ENCODE data around the gene PTPRA.
"Not testable (repeated sequence)": the region's sequence is repeated elsewhere in the genome, so short reads cannot be mapped to it uniquely, and the experiment has no call there.

The PTPRA gene

DNA sequence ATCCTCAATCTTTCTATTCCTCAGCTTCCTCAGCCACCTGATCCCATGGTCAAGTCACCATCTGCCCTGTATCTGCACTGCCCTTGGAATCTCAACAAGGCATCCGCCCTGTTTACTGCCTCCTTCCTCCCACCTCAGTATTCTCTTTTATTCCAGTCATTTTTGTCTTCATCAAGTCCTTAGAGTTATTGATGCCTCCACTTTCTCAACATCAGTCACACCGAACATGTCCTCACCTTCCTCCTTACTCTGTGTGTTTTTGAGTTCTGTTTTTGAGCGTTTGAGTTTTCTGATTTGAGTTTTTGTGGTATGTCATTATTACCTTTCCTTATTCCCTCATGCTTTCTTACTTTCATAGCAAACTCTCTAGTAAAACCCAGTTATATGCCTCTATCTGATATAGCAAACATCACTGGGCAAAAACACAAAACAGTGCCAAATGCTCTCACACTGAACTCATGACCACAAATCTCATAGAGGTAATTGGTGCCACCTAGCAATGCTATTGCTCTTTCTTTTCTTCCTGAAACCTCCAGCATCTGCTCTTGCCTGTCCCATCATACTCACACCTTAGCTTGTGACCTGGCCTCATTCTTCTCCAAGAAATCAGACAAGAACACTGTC lies 158.4 kb downstream of the PTPRA start:
- in situ Hi-C loops (cut with HindIII; ENCODE audit: low sequenced_read_pairs), result no loop called here

DNA sequence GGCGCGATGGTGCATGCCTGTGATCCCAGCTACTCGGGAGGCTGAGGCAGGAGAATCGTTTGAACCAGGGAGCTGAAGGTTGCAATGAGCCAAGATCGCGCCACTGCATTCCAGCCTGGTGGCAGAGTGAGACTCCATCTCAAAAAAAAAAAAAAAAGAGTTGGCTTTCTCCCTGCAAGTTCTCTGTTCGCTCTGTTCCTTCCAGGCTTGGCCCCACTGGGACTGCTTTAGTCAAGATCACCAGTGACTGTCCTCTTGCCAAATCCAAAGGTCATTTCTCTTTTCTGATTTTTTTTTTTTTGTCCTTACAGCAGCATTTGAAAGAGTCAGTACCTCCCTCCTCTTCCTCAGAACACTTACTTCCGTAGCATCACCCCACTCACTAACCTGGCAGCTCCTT lies 159.3 kb downstream of the PTPRA start:
- in situ Hi-C loops (cut with HindIII; ENCODE audit: low sequenced_read_pairs), result no loop called here

DNA sequence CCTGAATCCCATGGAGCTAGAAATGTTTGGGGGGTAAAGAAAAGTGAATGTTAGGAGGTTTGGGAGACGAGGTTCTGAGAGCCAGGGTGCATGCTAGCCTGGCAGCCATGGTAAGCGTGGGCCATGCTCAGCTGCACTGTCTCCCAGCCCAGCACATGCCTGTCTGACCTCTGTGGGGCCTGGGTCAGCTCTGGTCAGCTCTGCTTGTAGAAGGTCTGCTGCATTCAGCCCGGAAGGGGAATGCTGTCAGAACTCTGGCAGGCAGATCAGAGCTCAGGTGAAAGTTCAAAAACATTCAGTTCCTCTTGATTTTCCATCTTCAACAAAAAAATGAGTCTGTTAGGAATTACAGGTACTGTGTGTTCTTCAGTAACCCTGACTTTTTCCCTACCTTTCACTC lies 164.4 kb downstream of the PTPRA start:
- in situ Hi-C loops (cut with HindIII; ENCODE audit: low sequenced_read_pairs), result no loop called here

DNA sequence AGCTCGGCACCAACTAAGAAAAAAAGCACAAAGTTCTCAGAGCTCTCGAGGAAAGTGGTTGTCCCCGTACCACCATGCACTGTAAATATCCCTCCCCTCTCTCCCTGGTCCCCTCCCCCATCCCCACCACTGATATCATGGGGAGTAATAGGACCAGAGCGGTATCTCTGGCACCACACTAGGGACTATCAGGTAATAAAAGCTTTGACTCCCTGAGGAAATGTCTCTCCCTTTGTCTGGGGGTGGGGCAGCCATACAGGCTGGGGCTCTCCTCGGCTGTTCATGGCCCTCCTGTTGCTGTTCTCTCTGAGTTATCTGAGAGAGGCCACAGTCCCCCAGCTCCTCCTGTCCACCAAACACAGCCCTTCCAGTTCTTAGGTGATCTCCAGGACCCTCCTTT lies 165.2 kb downstream of the PTPRA start:
- in situ Hi-C loops (cut with HindIII; ENCODE audit: low sequenced_read_pairs), result no loop called here

DNA sequence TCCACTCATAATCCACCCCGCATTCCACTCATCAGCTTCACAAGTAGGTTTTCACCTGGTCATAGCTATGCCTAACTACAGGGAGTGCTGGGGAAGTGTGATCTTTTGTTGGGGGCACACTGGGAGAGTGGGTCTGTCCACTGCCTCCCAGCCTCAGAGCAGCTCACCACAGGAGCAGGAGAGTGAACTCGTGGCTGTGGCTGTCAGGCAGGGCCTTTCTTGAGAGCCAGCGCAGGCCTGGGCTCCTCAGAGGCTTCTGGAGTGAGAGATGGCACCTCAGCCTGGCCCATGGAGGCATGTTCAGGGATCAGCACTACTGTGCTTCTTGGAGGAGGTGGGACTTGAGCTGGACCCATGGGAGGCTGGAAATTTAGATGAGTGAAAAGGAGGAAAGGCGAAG lies 166.1 kb downstream of the PTPRA start:
- in situ Hi-C loops (cut with HindIII; ENCODE audit: low sequenced_read_pairs), result no loop called here

DNA sequence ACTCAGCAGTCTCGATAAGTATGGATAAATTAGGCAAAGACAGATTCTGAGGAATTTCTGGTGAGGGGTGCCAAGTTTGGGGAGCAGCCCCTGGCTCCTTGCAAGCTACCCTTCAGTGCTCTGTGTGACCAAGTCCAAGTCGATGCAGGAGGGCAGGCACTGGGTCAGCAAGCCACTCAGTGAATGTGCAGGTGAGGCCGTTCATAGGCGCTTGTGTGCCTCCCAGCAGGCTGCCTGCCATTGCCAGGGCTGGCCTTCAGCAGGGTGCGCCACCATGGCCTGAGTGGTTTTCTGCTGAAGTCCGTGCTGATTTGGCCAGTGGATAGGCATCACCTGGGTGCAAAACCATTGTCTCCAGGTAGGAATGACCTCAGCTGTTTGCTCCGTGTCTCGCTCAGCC lies 166.8 kb downstream of the PTPRA start:
- in situ Hi-C loops (cut with HindIII; ENCODE audit: low sequenced_read_pairs), result no loop called here

DNA sequence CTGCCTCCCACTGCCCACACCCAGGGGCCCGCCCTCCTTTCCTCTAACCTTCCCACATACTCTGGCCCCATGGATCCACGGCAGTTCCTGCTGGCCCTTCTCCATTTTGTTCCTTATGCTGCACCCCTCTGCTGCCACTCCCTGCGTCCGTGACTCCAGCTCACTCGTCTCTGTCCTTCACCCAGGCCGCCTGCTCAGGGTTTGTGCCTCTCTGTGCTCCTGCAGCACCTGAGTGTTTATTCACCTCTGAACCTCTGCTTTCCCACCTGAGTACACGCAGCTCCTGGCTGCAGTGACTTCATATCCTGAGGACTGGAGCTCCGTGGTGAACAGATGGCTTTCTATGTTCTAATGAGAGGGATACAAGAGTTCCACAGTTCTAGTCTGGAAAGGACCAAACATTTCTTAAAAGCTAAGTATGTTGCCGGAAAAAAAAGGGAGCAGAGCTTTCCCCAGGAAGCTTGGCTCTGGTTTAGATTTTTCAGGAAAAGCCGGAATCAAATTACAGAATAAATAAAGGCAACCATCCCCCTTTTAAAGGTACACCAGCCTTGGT lies 168.7 kb downstream of the PTPRA start:
- in situ Hi-C loops (cut with HindIII; ENCODE audit: low sequenced_read_pairs), result no loop called here

DNA sequence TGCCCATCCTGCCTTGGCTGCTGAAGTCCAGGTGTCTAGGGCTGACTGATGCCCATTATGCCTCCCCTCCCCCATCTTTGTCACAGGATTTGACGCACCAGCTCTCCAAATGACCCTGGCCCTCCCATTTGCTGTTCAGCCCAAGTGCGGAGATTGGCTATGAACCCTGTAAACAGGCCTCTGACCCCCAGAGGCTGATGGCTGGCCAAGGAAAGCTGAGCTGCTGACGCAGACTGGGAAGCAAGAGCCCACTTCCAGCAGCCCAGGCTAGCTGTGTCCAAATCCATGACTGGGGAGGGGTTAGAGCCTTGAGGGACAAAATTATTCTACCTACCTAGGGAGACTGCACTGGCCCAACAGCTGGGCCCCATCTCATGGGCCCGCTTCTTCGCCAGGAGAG lies 169.3 kb downstream of the PTPRA start:
- in situ Hi-C loops (cut with HindIII; ENCODE audit: low sequenced_read_pairs), result no loop called here

DNA sequence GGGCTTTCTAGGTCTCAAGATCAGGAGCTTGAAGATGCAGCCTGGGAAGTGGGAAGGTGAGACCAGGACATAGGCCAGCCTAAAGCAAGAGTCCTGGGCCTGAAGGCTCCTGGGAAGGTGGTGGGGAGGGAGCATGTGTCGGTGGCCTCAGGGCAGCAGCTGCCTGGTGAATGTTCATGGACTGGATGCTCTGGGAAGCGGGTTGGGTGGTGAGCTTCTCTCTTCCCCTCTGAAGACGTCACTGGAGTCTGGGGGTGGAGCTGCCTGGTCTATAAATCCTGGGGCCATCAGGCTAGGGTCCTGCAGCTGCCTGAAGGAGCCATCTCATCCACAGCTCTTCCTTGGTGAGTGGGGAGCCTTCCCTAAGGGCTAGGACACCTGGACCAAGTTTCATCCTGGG lies 170.0 kb downstream of the PTPRA start, which contains the start of gene GNRH2:
Gene GNRH2 (plus strand): TSS at position 301 of the 400 bp plus-strand sequence. CDS start 793 bp downstream, outside the sequence.
- in situ Hi-C loops (cut with HindIII; ENCODE audit: low sequenced_read_pairs), result no loop called here

DNA sequence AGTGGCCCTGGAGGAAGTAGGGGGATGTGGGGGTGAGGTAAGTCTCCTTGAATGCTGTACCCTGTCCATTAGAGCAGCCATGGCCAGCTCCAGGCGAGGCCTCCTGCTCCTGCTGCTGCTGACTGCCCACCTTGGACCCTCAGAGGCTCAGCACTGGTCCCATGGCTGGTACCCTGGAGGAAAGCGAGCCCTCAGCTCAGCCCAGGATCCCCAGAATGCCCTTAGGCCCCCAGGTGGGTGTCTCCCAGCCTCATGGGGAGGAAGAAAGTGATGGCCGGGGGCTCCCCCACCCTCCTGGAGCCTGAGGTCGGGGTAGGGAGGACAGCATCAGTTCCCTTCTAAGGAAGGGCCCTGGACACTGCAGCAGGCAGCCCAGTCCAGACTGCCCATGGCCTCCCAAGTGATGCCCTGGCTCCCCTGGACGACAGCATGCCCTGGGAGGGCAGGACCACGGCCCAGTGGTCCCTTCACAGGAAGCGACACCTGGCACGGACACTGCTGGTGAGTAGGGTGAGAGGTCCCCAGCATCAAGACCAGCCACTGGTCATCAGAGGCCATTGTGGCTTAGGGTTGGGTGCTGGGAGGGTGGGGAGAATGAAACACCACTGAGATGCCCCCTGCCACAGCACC lies 171.2 kb downstream of the PTPRA start:
- in situ Hi-C loops (cut with HindIII; ENCODE audit: low sequenced_read_pairs), result no loop called here

DNA sequence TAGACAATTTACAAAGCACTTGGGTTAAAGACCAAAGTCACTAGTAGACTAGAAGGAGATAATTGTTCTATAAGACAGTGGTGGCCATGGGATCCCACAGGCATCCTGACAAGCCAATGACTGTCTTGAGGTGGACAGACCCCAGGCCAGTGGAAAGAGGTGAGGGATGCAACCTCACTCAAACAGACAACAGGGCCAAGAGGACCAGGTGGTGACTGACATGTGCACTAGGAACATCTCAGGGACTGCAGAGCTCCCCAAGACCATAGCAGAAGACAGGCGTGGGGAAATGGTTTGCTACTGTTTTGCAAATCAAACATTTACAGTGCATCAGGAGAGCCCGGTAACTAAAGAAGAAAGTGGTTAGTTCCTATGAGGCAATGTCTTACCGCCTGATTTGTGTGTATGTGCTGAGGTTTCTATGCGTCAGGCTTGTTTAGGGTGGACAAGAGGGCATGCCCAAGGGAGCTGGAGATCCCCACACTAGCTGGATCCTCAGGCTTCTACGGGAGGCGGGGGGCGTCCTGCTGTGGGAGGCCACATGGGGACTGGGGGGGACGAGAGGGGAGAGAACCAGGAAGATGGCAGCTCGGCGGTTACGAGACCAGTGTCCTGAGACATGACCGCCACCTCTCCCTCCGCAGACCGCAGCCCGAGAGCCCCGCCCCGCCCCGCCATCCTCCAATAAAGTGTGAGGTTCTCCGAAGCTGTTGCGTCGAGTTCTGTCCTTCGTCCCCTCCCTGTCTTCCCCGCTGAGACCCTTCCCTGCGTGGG lies 171.9 kb downstream of the PTPRA start:
- in situ Hi-C loops (cut with HindIII; ENCODE audit: low sequenced_read_pairs), result no loop called here

DNA sequence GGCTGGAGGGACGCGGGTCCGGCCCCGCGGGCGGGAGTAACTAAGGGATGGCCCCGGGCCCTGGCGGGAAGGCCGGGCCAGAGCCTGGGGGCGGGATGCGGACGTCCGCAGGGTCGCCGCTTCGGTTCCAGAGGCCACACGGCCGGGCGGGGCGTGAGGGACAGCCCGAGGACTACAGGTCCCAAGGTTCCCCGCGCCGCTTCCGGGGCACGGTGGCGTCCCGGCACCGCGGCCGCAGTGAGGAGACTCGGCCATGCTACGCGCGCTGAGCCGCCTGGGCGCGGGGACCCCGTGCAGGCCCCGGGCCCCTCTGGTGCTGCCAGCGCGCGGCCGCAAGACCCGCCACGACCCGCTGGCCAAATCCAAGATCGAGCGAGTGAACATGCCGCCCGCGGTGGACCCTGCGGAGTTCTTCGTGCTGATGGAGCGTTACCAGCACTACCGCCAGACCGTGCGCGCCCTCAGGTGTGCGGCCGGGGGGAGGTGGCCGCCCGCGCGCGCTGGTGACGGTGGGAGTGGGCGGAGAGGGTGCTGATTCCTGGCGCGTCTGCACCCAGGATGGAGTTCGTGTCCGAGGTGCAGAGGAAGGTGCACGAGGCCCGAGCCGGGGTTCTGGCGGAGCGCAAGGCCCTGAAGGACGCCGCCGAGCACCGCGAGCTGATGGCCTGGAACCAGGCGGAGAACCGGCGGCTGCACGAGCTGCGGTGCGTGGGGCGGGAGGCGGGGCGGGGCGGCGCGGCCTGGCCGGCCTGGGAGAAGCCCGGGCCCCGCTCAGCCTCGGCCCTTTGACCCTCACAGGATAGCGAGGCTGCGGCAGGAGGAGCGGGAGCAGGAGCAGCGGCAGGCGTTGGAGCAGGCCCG lies 172.8 kb downstream of the PTPRA start, which contains the start of gene MRPS26:
Gene MRPS26 (plus strand): TSS at position 237 of the 861 bp plus-strand sequence. CDS start 17 bp downstream, at position 254.
- in situ Hi-C loops (cut with HindIII; ENCODE audit: low sequenced_read_pairs), result no loop called here

DNA sequence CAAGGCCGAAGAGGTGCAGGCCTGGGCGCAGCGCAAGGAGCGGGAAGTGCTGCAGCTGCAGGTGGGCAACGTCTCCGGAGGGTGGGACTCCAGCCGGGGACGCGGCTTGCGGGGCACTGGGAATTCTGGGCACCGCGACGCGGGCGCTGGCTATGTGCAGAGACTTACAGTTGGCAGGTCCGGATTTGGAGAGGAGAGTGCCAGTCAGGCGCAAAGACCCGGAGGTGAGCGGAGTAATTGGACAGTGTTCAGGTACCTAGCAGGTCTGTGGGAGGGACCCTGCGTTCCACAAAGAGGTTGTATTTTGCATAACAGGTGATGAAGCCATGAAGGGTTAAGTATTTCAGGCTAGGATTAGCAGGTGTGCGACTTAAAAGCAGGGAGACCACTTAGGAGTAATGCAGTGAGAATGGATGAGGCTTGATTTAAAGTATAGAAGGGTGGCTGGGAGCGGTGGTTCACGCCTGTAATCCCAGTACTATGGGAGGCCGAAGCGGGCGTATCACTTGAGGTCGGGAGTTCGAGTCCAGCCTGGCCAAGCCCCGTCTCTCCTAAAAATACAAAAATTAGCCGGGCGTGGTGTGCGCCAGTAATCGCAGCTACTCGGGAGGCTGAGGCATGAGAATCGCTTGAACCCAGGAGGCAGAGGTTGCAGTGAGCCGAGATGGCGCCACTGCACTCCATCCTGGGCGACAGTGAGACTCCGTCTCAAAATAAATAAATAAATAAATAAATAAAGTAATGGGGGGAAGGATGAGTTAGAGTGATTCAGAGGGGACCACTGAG lies 173.6 kb downstream of the PTPRA start:
- in situ Hi-C loops (cut with HindIII; ENCODE audit: low sequenced_read_pairs), result no loop called here

DNA sequence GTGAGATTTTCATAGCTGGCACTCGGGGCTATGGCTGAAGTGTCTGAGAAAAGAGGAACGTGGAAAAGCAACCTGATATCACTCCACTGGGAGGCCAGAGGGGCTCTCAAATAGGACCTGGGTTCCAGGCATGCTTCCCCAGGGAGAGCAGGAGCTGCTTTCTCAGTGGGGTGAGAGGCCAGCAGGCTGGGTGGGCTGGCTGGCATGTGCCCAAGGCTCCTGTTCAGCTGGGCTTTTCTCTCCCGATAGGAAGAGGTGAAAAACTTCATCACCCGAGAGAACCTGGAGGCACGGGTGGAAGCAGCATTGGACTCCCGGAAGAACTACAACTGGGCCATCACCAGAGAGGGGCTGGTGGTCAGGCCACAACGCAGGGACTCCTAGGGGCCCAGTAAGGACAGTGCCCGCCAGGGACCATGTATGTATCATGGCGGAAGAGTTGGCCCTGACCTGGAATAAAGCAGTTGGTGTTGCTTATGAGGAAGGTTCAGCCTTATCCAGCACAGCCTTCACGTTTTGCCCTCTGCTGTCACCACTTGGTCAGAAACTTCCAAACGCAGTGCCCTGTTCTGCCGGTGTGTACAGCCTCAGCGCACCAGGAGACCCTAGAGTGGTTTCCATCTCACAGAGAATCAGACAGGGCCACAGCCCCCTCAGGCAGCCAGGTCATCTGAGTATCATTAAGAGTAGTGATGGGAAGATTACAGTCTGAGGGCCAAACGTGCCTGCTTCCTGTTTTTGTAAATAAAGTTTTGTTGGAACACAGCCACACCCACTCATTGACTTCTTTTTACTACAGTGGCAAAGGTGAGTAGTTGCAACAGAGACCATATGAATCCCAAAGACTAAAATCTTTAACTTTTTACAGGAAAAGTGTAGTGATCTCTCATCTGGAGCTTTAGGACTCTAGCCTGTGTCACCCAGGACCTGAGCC lies 174.5 kb downstream of the PTPRA start:
- in situ Hi-C loops (cut with HindIII; ENCODE audit: low sequenced_read_pairs), result no loop called here

DNA sequence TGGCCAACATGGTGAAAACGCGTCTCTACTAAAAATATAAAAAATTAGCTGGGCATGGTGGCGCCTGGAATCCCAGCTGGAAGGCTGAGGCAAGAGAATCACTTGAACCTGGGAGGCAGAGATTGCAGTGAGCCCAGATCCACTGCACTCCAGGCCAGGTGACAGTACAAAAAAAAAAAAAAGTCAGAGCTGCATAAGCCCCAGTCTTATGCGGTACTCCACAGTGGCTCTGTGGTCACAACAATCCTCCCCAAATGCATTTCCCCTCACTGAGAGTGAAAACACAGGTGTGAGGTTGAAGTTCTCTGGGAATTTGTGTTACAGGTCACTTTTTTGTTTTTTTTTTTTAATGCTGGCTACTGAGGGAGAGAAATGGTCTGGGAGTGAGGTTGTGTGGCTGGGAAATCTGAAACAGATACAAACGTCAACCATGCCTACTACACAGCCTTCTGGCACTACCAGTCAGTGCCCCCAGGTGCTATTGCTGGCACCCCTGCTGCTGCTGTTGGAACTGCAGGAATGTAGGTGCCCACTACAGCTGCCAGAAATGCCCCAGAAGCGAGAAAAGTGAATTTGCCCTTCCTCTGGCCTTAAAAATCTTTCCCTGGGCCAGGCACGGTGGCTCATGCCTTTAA lies 178.2 kb downstream of the PTPRA start:
- in situ Hi-C loops (cut with HindIII; ENCODE audit: low sequenced_read_pairs), result no loop called here

DNA sequence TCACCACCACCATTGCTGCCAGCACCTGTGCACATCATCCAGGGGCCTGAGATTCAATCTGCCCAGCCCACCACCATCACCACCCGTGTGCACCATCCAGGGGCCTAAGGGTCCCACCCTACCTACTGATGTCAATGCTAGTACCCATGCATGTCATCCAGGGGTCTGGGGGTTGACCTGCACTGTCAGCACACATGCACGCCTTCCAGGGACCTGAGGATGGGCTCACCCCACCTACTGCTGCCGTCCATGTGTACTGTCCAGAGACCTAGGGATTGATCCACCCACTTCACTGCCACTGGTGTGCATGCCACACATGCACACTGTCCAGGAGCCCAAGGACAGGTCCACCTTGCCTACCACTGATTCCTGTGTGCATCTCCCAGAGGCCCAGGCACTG lies 186.2 kb downstream of the PTPRA start:
- in situ Hi-C loops (cut with HindIII; ENCODE audit: low sequenced_read_pairs), result no loop called here

DNA sequence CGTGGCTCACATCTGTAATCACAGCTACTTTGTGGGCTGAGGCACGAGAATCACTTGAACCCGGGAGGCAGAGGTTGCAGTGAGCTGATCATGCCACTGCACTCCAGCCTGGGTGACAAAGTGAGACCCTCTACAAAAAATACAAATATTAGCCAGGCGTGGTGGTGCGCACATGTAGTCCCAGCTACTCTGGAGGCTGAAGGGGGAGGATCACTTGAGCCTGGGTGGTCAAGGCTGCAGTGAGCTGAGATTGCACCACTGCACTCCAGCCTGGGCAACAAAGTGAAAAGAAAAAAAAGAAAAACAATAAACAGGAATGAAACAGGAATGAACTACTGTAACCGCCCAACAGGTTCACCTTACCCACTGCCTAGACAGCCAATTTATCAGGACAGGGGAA lies 190.8 kb downstream of the PTPRA start:
- in situ Hi-C loops (cut with HindIII; ENCODE audit: low sequenced_read_pairs), result not testable (repeated sequence)

All from DLD1 (cell line).